ENCODE results near the gene EIF4B. TPM values are rescaled to one million over a fixed set of nuclear protein-coding genes. Genes with fewer than 3 reads are reported as not detected.

The EIF4B gene
- total RNA-seq, result 726 and 733 TPM in 2 replicates

- Mint-ChIP-seq H3K27ac (peak within 1 kb of the TSS; percentile 98), H3K36me3 (ENCODE audit: low read depth) (peaks cover 39% of the 10 kb centered on the region), H3K4me1 (peaks cover 51% of the 10 kb centered on the region), H3K4me3 (peak within 1 kb of the TSS; percentile 98), H3K27me3 (peaks cover 1% of the 10 kb centered on the region), H3K9me3 (no peaks in the 10 kb centered on the region)
- POLR2A ChIA-PET, result interaction anchor here (0.6 to 1.8 kb wide), 21 partner anchors 11 to 1616 kb away, joined by 3 to 19 read pairs (median 4); partner anchors contain the start of genes ATF7, ATP5MC2, CBX5 and CSAD
- TF ChIP-seq CTCF (IDR thresholded peaks at IDR 0.05), result no peak
- peak; percentile 97 for DNase-seq
- CTCF ChIA-PET, result interaction anchor here (1.0 to 1.5 kb wide), 4 partner anchors 26 to 981 kb away, joined by 3 to 4 read pairs (median 4); no protein-coding TSS in a partner anchor
- peak; percentile 90 for ATAC-seq (ENCODE audit: low read depth)
- intact Hi-C loops (cut with micrococcal nuclease), result loop anchor here (1.0 to 5.0 kb wide), 8 partner anchors 41 to 1491 kb away; partner anchors contain the start of genes AAAS, CALCOCO1, CSAD and NCKAP1L
These were observed at the start of gene EIF4B for GRCh38 chr12:53005986-53006809. Gene EIF4B, plus strand, starts transcription at chr12:53006456. Its CDS starts 28 bp downstream, at chr12:53006484.

- CTCF ChIA-PET, result interaction anchor here (1.3 kb wide), 1 partner anchor 72 kb away, joined by 4 read pairs; no protein-coding TSS in a partner anchor
- Mint-ChIP-seq H3K27ac (no peak overlapping the region), H3K4me1 (peaks cover 4% of the 10 kb centered on the region), H3K4me3 (no peak overlapping the region), H3K36me3 (ENCODE audit: low read depth) (no peaks in the 10 kb centered on the region), H3K27me3 (peaks cover 11% of the 10 kb centered on the region), H3K9me3 (no peaks in the 10 kb centered on the region)
- POLR2A ChIA-PET, result no interaction called here
- no peak for DNase-seq
- intact Hi-C loops (cut with micrococcal nuclease), result no loop called here
- ATAC-seq (ENCODE audit: low read depth), result no peak
- TF ChIP-seq CTCF (IDR thresholded peaks at IDR 0.05), result no peak
These were observed 49.3 kb upstream of the EIF4B start for GRCh38 chr12:52956987-52957386.

- intact Hi-C loops (cut with micrococcal nuclease), result no loop called here
- H3K27me3 Mint-ChIP-seq, result peaks cover 29% of the 10 kb centered on the region
- POLR2A ChIA-PET, result no interaction called here
- no peak for TF ChIP-seq CTCF (IDR thresholded peaks at IDR 0.05)
- no peak overlapping the region for H3K4me3 Mint-ChIP-seq
- no peaks in the 10 kb centered on the region for H3K36me3 Mint-ChIP-seq (ENCODE audit: low read depth)
- no peaks in the 10 kb centered on the region for H3K9me3 Mint-ChIP-seq
- DNase-seq (no peak), ATAC-seq (ENCODE audit: low read depth) (no peak)
- no peak overlapping the region for H3K27ac Mint-ChIP-seq
- CTCF ChIA-PET, result no interaction called here
- H3K4me1 Mint-ChIP-seq, result no peaks in the 10 kb centered on the region
These were observed 41.5 kb upstream of the EIF4B start for GRCh38 chr12:52964556-52965336.

GRCh38 chr12:52965337-52965731, 40.9 kb upstream of the EIF4B start:
- no peaks in the 10 kb centered on the region for H3K4me1 Mint-ChIP-seq
- H3K4me3 Mint-ChIP-seq, result no peak overlapping the region
- DNase-seq, result no peak
- no peak for TF ChIP-seq CTCF (IDR thresholded peaks at IDR 0.05)
- peaks cover 32% of the 10 kb centered on the region for H3K27me3 Mint-ChIP-seq
- no peak for ATAC-seq (ENCODE audit: low read depth)
- intact Hi-C loops (cut with micrococcal nuclease), result no loop called here
- H3K36me3 Mint-ChIP-seq (ENCODE audit: low read depth), result no peaks in the 10 kb centered on the region
- no peak overlapping the region for H3K27ac Mint-ChIP-seq
- ChIA-PET CTCF (no interaction called here), POLR2A (no interaction called here)
- no peaks in the 10 kb centered on the region for H3K9me3 Mint-ChIP-seq
